Urinary bladder (tissue), 4 donors: ENCODE measurements around the gene TNRC6C. TPM values are rescaled to one million over a fixed set of nuclear protein-coding genes. Genes with fewer than 3 reads are reported as not detected.

ENCODE experiments used
- DNase-seq: peaks from one replicate; pipeline ENCODE4 v3.0.0-alpha.2; 2015; ENCODE audit errors: extremely low spot score
- H3K27ac ChIP-seq: one replicate; pipeline ENCODE4 v1.5.1; 2013; ENCODE audit warnings: low read depth, mild to moderate bottlenecking, moderate library complexity
- H3K36me3 ChIP-seq: one replicate; pipeline ENCODE4 v1.6.1; 2013; ENCODE audit warnings: mild to moderate bottlenecking, moderate library complexity; ENCODE audit not compliant: insufficient read depth
- H3K4me1 ChIP-seq: one replicate; pipeline ENCODE4 v1.6.1; 2013; ENCODE audit warnings: mild to moderate bottlenecking, moderate library complexity; ENCODE audit not compliant: insufficient read depth
- H3K4me3 ChIP-seq: one replicate; pipeline ENCODE4 v1.5.1; 2013; ENCODE audit warnings: low read depth, low read length
- WGBS: extraction: QIAGEN DNeasy Blood & Tissue Kit; methylation state at CpG from one replicate; pipeline ENCODE4 v1.1.7; 2013; 5-methylcytosine and 5-hydroxymethylcytosine counted together
- polyA plus RNA-seq: library from polyadenylated mRNA; stranded (reverse); fragments of 200-250 nt; gene quantifications from one replicate; pipeline ENCODE4 v1.2.3, GENCODE V29; 2013
- total RNA-seq: library from RNA; depleted of rRNA; stranded (reverse); fragments of >200 nt; gene quantifications from one replicate; pipeline ENCODE4 v1.2.3, GENCODE V29; 2014
- donor health status: healthy with polysubstance abuse.
- donor health status: healthy.

Gene TNRC6C
- total and polyA plus RNA-seq, 2 donors = 7.1 to 17.8 TPM

- Histone ChIP-seq H3K36me3 (no peaks in the 10 kb centered on the region), H3K27ac (no peak overlapping the region), H3K4me3 (no peak overlapping the region), H3K4me1 (no peaks in the 10 kb centered on the region)
- 53% methylated on average over 3 of the region's 3 CpGs for WGBS
- DNase-seq = no peak
These were observed 43.1 kb downstream of the TNRC6C start for GRCh38 chr17:78001612-78002011.

- no peaks in the 10 kb centered on the region for H3K36me3 ChIP-seq
- no peaks in the 10 kb centered on the region for H3K4me1 ChIP-seq
- no peak for DNase-seq
- no peak overlapping the region for H3K4me3 ChIP-seq
- whole genome bisulfite sequencing = 86% methylated on average over 4 of the region's 4 CpGs
- H3K27ac ChIP-seq = no peak overlapping the region
These were observed 43.7 kb downstream of the TNRC6C start for GRCh38 chr17:78002166-78002565.

- no peaks in the 10 kb centered on the region for H3K4me1 ChIP-seq
- DNase-seq = no peak
- no peaks in the 10 kb centered on the region for H3K36me3 ChIP-seq
- H3K27ac ChIP-seq = no peak overlapping the region
- WGBS = 88% methylated on average over 3 of the region's 3 CpGs
- H3K4me3 ChIP-seq = no peak overlapping the region
These were observed 47.1 kb downstream of the TNRC6C start for GRCh38 chr17:78005452-78006171.

GRCh38 chr17:78006338-78006737 lies 47.8 kb downstream of the TNRC6C start:
- no peak for DNase-seq
- no peaks in the 10 kb centered on the region for H3K4me1 ChIP-seq
- no peaks in the 10 kb centered on the region for H3K36me3 ChIP-seq
- no peak overlapping the region for H3K27ac ChIP-seq
- H3K4me3 ChIP-seq = no peak overlapping the region

GRCh38 chr17:78007647-78008046 lies 49.1 kb downstream of the TNRC6C start:
- Histone ChIP-seq H3K27ac (no peak overlapping the region), H3K36me3 (no peaks in the 10 kb centered on the region), H3K4me3 (no peak overlapping the region), H3K4me1 (no peaks in the 10 kb centered on the region)
- WGBS = 96% methylated on average over 2 of the region's 2 CpGs
- no peak for DNase-seq

GRCh38 chr17:78010759-78011158 lies 52.3 kb downstream of the TNRC6C start:
- no peaks in the 10 kb centered on the region for H3K4me1 ChIP-seq
- DNase-seq = no peak
- H3K4me3 ChIP-seq = no peak overlapping the region
- H3K36me3 ChIP-seq = no peaks in the 10 kb centered on the region
- WGBS = 86% methylated on average over 7 of the region's 7 CpGs
- H3K27ac ChIP-seq = no peak overlapping the region

GRCh38 chr17:78012428-78012827 lies 53.9 kb downstream of the TNRC6C start:
- no peaks in the 10 kb centered on the region for H3K36me3 ChIP-seq
- no peaks in the 10 kb centered on the region for H3K4me1 ChIP-seq
- no peak overlapping the region for H3K27ac ChIP-seq
- no peak for DNase-seq
- 85% methylated on average over 1 of the region's 1 CpG for WGBS
- H3K4me3 ChIP-seq = no peak overlapping the region

- 37% methylated on average over 4 of the region's 4 CpGs for WGBS
- DNase-seq = peak; percentile 62
- Histone ChIP-seq H3K4me3 (no peak overlapping the region), H3K36me3 (no peaks in the 10 kb centered on the region), H3K27ac (no peak overlapping the region), H3K4me1 (no peaks in the 10 kb centered on the region)
These were observed 55.4 kb downstream of the TNRC6C start for GRCh38 chr17:78013683-78014467.

GRCh38 chr17:78014646-78015045 lies 56.1 kb downstream of the TNRC6C start:
- Histone ChIP-seq H3K4me1 (no peaks in the 10 kb centered on the region), H3K27ac (no peak overlapping the region), H3K36me3 (no peaks in the 10 kb centered on the region), H3K4me3 (no peak overlapping the region)
- no peak for DNase-seq
- WGBS = 80% methylated on average over 5 of the region's 5 CpGs

- no peak for DNase-seq
- no peak overlapping the region for H3K27ac ChIP-seq
- no peak overlapping the region for H3K4me3 ChIP-seq
- H3K4me1 ChIP-seq = no peaks in the 10 kb centered on the region
- 90% methylated on average over 1 of the region's 1 CpG for WGBS
- H3K36me3 ChIP-seq = no peaks in the 10 kb centered on the region
These were observed 58.3 kb downstream of the TNRC6C start for GRCh38 chr17:78016852-78017251.

GRCh38 chr17:78019367-78019975 lies 61.0 kb downstream of the TNRC6C start:
- DNase-seq = no peak
- H3K27ac ChIP-seq = no peak overlapping the region

GRCh38 chr17:78019976-78020716 lies 61.6 kb downstream of the TNRC6C start:
- H3K27ac ChIP-seq = no peak overlapping the region
- no peaks in the 10 kb centered on the region for H3K36me3 ChIP-seq
- no peak overlapping the region for H3K4me3 ChIP-seq
- DNase-seq = no peak
- no peaks in the 10 kb centered on the region for H3K4me1 ChIP-seq
- 90% methylated on average over 6 of the region's 6 CpGs for WGBS

More at GRCh38 chr17:78019367-78019975, 61.0 kb downstream of the TNRC6C start:
- Histone ChIP-seq H3K4me3 (no peak overlapping the region), H3K4me1 (no peaks in the 10 kb centered on the region), H3K36me3 (no peaks in the 10 kb centered on the region)

GRCh38 chr17:78020717-78021108 lies 62.2 kb downstream of the TNRC6C start:
- no peaks in the 10 kb centered on the region for H3K4me1 ChIP-seq
- no peak overlapping the region for H3K27ac ChIP-seq
- DNase-seq = no peak
- WGBS = 58% methylated on average over 1 of the region's 1 CpG
- H3K4me3 ChIP-seq = no peak overlapping the region
- no peaks in the 10 kb centered on the region for H3K36me3 ChIP-seq
